PC-3 (cell line): ENCODE results near the gene KDM6B. TPM values are rescaled to one million over a fixed set of nuclear protein-coding genes. Genes with fewer than 3 reads are reported as not detected.

Experiments used
- ATAC-seq: fragments of 200-7000 bp; cut with Tn5 transposase; 2 replicates; pipeline ENCODE4 v1.9.1; 2020; ENCODE audit warnings: mild to moderate bottlenecking, moderate library complexity
- BruUV-seq: library from RNA; stranded (reverse); fragments of 400-500 nt; replicated peaks from 2 replicates; lab custom pipeline; 2021; lab: Mats Ljungman, UMichigan
- CTCF ChIA-PET: fragments of 300-600 bp; sonication (Branson Sonifier 250); formaldehyde crosslinking; loops from one replicate; lab custom pipeline; 2022; ENCODE audit warnings: antibody characterized with exemption; lab: Charles Lee
- POLR2A ChIA-PET: fragments of 300-600 bp; sonication (Branson Sonifier 250); formaldehyde crosslinking; loops from one replicate; lab custom pipeline; 2022; ENCODE audit warnings: antibody characterized with exemption; ENCODE audit not compliant: unreplicated experiment; lab: Charles Lee
- DNase-seq: peaks from one replicate; pipeline ENCODE4 v3.0.0-alpha.2; 2015
- H2AFZ ChIP-seq: fragments of 300-600 bp; sonication (generic); 2 replicates; pipeline ENCODE4 v1.6.0; 2016; ENCODE audit warnings: antibody characterized with exemption, low read length
- H3F3A ChIP-seq: fragments of 300-600 bp; sonication (generic); one replicate; pipeline ENCODE4 v1.6.0; 2017; ENCODE audit warnings: antibody characterized with exemption, low read length, control low read depth, mild to moderate bottlenecking; ENCODE audit not compliant: unreplicated experiment
- H3K27ac ChIP-seq: fragments of 300-600 bp; sonication (generic); 2 replicates; pipeline ENCODE4 v1.5.1; 2016; ENCODE audit warnings: mild to moderate bottlenecking, low read length
- H3K27me3 ChIP-seq: fragments of 300-600 bp; sonication (generic); 2 replicates; pipeline ENCODE4 v1.6.1; 2016; ENCODE audit warnings: low read length, mixed read lengths
- H3K36me3 ChIP-seq: fragments of 300-600 bp; sonication (generic); 2 replicates; pipeline ENCODE4 v1.6.1; 2016; ENCODE audit warnings: low read depth, mixed run types, low read length, mixed read lengths
- H3K4me1 ChIP-seq: fragments of 300-600 bp; sonication (generic); 2 replicates; pipeline ENCODE4 v1.5.1; 2016; ENCODE audit warnings: low read length; ENCODE audit not compliant: insufficient read depth
- H3K4me2 ChIP-seq: fragments of 300-600 bp; sonication (generic); 2 replicates; pipeline ENCODE4 v1.6.0; 2016; ENCODE audit warnings: low read length
- H3K4me3 ChIP-seq: fragments of 300-600 bp; sonication (generic); 2 replicates; pipeline ENCODE4 v1.5.1; 2016; ENCODE audit warnings: mild to moderate bottlenecking, low read length, mixed read lengths
- H3K79me2 ChIP-seq: fragments of 300-600 bp; sonication (generic); 2 replicates; pipeline ENCODE4 v1.6.1; 2017; ENCODE audit warnings: low read length, mixed read lengths
- H3K9ac ChIP-seq: fragments of 300-600 bp; sonication (generic); 2 replicates; pipeline ENCODE4 v1.6.0; 2016; ENCODE audit warnings: mild to moderate bottlenecking, low read length
- H3K9me2 ChIP-seq: fragments of 300-600 bp; sonication (generic); replicated peaks from 2 replicates; pipeline ENCODE4 v1.6.1; 2016; ENCODE audit warnings: mixed run types, low read length, mixed read lengths
- H3K9me3 ChIP-seq: fragments of 300-600 bp; sonication (generic); 2 replicates; pipeline ENCODE4 v1.6.1; 2016; ENCODE audit warnings: low read length, mixed read lengths
- H4K20me1 ChIP-seq: fragments of 300-600 bp; sonication (generic); 2 replicates; pipeline ENCODE4 v1.6.1; 2016; ENCODE audit warnings: low read length, mixed read lengths
- CTCF ChIP-seq: fragments of 300-600 bp; sonication (generic); conservative IDR thresholded peaks from 2 replicates; pipeline ENCODE4 v1.5.1; 2017; ENCODE audit warnings: antibody characterized with exemption, low read depth, mild to moderate bottlenecking, low read length
- EZH2 ChIP-seq: fragments of 300-600 bp; sonication (generic); IDR thresholded peaks from one replicate; pipeline ENCODE4 v1.6.1; 2017; ENCODE audit warnings: antibody characterized with exemption, mild to moderate bottlenecking, low read length; ENCODE audit not compliant: unreplicated experiment
- EZH2phosphoT487 ChIP-seq: fragments of 300-600 bp; sonication (generic); IDR thresholded peaks from 2 replicates; pipeline ENCODE4 v1.6.1; 2018; ENCODE audit warnings: mild to moderate bottlenecking, antibody characterized with exemption, low read length, borderline replicate concordance
- intact Hi-C: fragments of 100-400 bp; cut with micrococcal nuclease; formaldehyde crosslinking; loops from 2 replicates; pipeline ENCODE4 v1.9.0; 2023
- total RNA-seq: library from RNA; depleted of rRNA; stranded (reverse); fragments of >200 nt; gene quantifications from 2 replicates; pipeline ENCODE4 v1.2.3, GENCODE V29; 2014

KDM6B gene
- total RNA-seq, 1 experiment from 2014 or later: 3.2 TPM

GRCh38 chr17:7842380-7843256 lies 8.6 kb downstream of the KDM6B start:
- H4K20me1 ChIP-seq: no peaks in the 10 kb centered on the region
- no peaks in the 10 kb centered on the region for H3F3A ChIP-seq
- H3K4me2 ChIP-seq: peak overlapping the region; percentile 88
- H3K9me2 ChIP-seq: no peaks in the 10 kb centered on the region
- BruUV-seq: no TSS peak
- no peaks in the 10 kb centered on the region; the same call in 1 of the 2 replicates for H3K36me3 ChIP-seq
- ATAC-seq: peak; percentile 31
- CTCF ChIA-PET: interaction anchor here (0.6 kb wide), 1 partner anchor 61 kb away, joined by 3 read pairs; no protein-coding TSS in a partner anchor
- TF ChIP-seq CTCF (no peak), EZH2 (no peak), EZH2phosphoT487 (no peak)
- DNase-seq: peak; percentile 83
- H3K4me3 ChIP-seq: peak overlapping the region; percentile 84
- peak overlapping the region; percentile 98 for H3K27ac ChIP-seq
- H3K9ac ChIP-seq: peak overlapping the region; percentile 100
- H3K4me1 ChIP-seq: peaks cover 31% of the 10 kb centered on the region
- no peak overlapping the region for H2AFZ ChIP-seq
- POLR2A ChIA-PET: no interaction called here
- peaks cover 43% of the 10 kb centered on the region for H3K79me2 ChIP-seq
- intact Hi-C loops: loop anchor here (2.0 to 5.0 kb wide), 2 partner anchors 14 to 100 kb away; partner anchors contain the start of gene NAA38
- no peaks in the 10 kb centered on the region for H3K9me3 ChIP-seq
- H3K27me3 ChIP-seq: no peaks in the 10 kb centered on the region

- Histone ChIP-seq H3K27ac (peak overlapping the region; percentile 98), H3K9me2 (no peaks in the 10 kb centered on the region), H2AFZ (no peak overlapping the region), H3K9me3 (no peaks in the 10 kb centered on the region), H3K9ac (peak overlapping the region; percentile 100), H3K36me3 (no peaks in the 10 kb centered on the region; the same call in 1 of the 2 replicates), H3K4me2 (peak overlapping the region; percentile 88), H3K79me2 (peaks cover 43% of the 10 kb centered on the region), H3K4me3 (peak overlapping the region; percentile 84), H3F3A (no peaks in the 10 kb centered on the region), H3K27me3 (no peaks in the 10 kb centered on the region), H3K4me1 (peaks cover 29% of the 10 kb centered on the region), H4K20me1 (no peaks in the 10 kb centered on the region)
- DNase-seq: no peak
- TF ChIP-seq EZH2: no peak
- no peak for TF ChIP-seq EZH2phosphoT487
- TF ChIP-seq CTCF: no peak
- intact Hi-C loops: loop anchor here (2.0 to 5.0 kb wide), 2 partner anchors 14 to 101 kb away; partner anchors contain the start of gene NAA38
- TSS peak; percentile 85 for BruUV-seq
- no peak for ATAC-seq
- ChIA-PET CTCF (interaction anchor here (0.6 kb wide), 1 partner anchor 61 kb away, joined by 3 read pairs; no protein-coding TSS in a partner anchor), POLR2A (no interaction called here)
Observed at GRCh38 chr17:7843257-7843535, 9.2 kb downstream of the KDM6B start.
